NT2/D1 (cell line): ENCODE measurements around the gene DNAJB1.

ENCODE experiments used
- SUZ12 ChIP-seq: IDR thresholded peaks from 2 replicates; pipeline ENCODE4 v1.6.1; 2011; ENCODE audit not compliant: insufficient read length, insufficient read depth; ENCODE audit errors: extremely low read depth
- YY1 ChIP-seq: IDR thresholded peaks from 2 replicates; pipeline ENCODE4 v1.6.1; 2011; ENCODE audit not compliant: insufficient read length, insufficient read depth

DNA sequence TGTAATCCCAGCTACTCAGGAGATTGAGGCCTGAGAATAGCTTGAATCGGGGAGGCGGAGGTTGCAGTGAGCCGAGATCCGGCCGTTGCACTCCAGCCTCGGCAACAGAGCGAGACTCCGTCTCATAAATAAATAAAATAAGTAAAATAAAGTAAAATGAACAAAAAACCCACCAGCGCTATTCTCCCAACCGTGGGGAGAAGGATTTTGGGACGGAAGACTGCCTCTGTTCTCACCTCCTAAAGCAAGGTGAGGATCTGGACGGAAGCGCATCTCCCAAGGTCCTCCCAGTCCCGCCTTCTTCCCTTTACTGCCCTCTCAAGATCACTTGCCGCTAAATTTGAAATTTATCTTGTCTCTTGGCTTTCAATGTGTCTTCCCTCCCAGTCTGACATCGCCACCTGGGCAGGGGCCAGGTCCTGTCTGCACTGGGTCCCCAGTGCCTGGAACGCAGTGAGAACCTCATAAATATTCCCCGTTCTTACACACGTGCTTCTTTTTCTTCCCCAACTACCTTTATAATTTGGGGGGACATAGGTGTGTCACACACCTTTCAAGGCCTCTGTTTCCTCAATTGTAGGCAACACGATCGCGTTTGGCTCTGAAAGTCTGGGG is 1.2 kb upstream of the DNAJB1 start:
- TF ChIP-seq SUZ12 (no peak), YY1 (no peak)
